K562 (cell line): ENCODE data around the gene GRHPR.

Experiments
- E2F4 ChIP-seq: sonication (generic); formaldehyde crosslinking; IDR thresholded peaks from 2 replicates; pipeline ENCODE4 v1.8.0; 2022; ENCODE audit warnings: mild to moderate bottlenecking, low read depth, missing genetic modification reagents
- RFX5 ChIP-seq: IDR thresholded peaks from 2 replicates; pipeline ENCODE4 v1.6.1; 2011; ENCODE audit warnings: low read depth, mild to moderate bottlenecking, improper control_type of control experiment, low read length
- SNAPC5 ChIP-seq: fragments of 250-450 bp; sonication (Bioruptor Pico); IDR thresholded peaks from 2 replicates; pipeline ENCODE4 v1.8.0; 2021; ENCODE audit warnings: moderate library complexity, mild to moderate bottlenecking, inconsistent platforms
- THAP7 ChIP-seq: fragments of 250-450 bp; sonication (Bioruptor Pico); IDR thresholded peaks from 2 replicates; pipeline ENCODE4 v1.5.0; 2021

GRCh38 chr9:37443566-37443965, 21.1 kb downstream of the GRHPR start:
- TF ChIP-seq RFX5: no peak
- no peak for TF ChIP-seq THAP7 (CRISPR knock-in tag)
- no peak for TF ChIP-seq E2F4 (CRISPR knock-in tag)
- no peak for TF ChIP-seq SNAPC5
